Neuron (in vitro differentiated cells): Measurements from ENCODE around the gene SHB.

Experiments
- H2AFZ ChIP-seq: one replicate; pipeline ENCODE4 v1.6.1; 2013; ENCODE audit warnings: low read depth, mild to moderate bottlenecking, inconsistent platforms, low read length, moderate library complexity
- H3K27me3 ChIP-seq: one replicate; pipeline ENCODE4 v1.6.1; 2013; ENCODE audit warnings: low read length; ENCODE audit not compliant: insufficient read depth
- H3K36me3 ChIP-seq: one replicate; pipeline ENCODE4 v1.6.1; 2013; ENCODE audit warnings: low read length; ENCODE audit not compliant: insufficient read depth
- H3K4me1 ChIP-seq: one replicate; pipeline ENCODE4 v1.6.1; 2013; ENCODE audit warnings: low read length; ENCODE audit not compliant: insufficient read depth
- H3K4me3 ChIP-seq: 2 replicates; pipeline ENCODE4 v1.5.1; 2013; ENCODE audit warnings: mild to moderate bottlenecking, low read length, moderate library complexity
- H3K9me3 ChIP-seq: one replicate; pipeline ENCODE4 v1.6.1; 2013; ENCODE audit warnings: low read length

SHB gene

DNA sequence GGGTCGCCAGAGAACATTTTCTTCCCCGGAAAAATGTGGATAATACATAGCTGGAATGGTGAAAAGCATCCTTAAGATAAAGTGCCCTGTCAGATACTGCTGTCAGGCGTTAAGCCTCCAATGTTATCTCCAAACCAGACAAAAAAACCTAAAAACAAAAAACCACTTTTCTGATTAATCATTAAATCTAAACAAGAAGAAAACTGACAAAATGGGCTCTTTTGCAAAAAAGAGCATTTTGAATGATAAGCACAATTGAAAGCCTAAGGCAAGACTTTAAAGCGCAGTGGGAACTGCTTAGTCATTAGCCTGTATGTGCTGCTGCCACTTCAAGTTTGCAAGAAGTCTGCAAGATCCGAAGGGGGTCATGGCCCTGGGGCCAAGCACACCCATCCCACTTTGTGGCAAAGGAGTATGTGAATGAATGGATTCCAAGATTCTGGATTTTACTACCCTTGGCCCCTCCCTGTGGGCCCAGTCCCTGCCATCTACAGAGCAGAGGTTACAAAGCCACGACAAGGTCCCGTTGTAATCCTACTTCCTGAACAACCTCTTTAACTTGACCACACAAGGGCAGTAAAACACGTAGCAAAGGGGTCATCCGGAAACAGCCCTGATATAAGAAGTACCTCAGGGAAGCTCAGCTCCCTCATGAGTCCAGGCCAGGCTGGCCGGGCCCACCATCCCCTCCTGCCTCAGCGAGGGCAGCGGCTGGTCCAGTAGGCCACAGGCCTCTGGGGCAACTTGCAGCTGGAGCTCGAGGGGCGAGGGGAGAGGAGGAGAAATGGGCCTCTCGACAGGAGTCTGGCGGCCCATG is 29.7 kb downstream of the SHB start:
- Histone ChIP-seq H3K27me3 (no peaks in the 10 kb centered on the region), H3K9me3 (no peaks in the 10 kb centered on the region)

GRCh38 chr9:38038307-38039089 is 30.5 kb downstream of the SHB start:
- H3K4me1 ChIP-seq, result peaks cover 15% of the 10 kb centered on the region
- H3K27me3 ChIP-seq, result no peaks in the 10 kb centered on the region
- H3K9me3 ChIP-seq, result no peaks in the 10 kb centered on the region
- H3K36me3 ChIP-seq, result no peaks in the 10 kb centered on the region
- no peak overlapping the region for H2AFZ ChIP-seq
- H3K4me3 ChIP-seq, result no peak overlapping the region

More for the DNA sequence above, 29.7 kb downstream of the SHB start:
- H3K36me3 ChIP-seq, result no peaks in the 10 kb centered on the region
- H3K4me1 ChIP-seq, result peaks cover 15% of the 10 kb centered on the region
- no peak overlapping the region for H3K4me3 ChIP-seq
- no peak overlapping the region for H2AFZ ChIP-seq

DNA sequence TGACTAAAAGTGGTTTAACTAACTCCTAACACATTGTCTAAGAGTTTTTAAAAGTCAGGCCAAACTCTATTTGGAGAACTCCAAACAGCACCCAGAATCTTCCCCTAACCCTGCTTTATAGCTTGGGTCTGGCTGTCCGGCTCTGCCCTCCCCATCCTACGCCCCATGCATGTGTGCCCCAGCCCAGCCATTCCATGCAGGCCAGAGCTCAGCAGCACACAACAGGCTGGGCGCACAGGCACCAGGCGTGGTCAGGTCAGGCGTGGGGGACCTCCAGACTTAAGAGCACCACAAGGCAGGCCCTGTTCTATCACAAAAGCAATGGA is 31.1 kb downstream of the SHB start:
- no peak overlapping the region for H2AFZ ChIP-seq
- H3K9me3 ChIP-seq, result no peaks in the 10 kb centered on the region
- no peaks in the 10 kb centered on the region for H3K36me3 ChIP-seq
- H3K27me3 ChIP-seq, result no peaks in the 10 kb centered on the region
- H3K4me1 ChIP-seq, result peaks cover 15% of the 10 kb centered on the region
- no peak overlapping the region for H3K4me3 ChIP-seq

GRCh38 chr9:38036359-38037084 is 32.5 kb downstream of the SHB start:
- Histone ChIP-seq H3K36me3 (no peaks in the 10 kb centered on the region), H2AFZ (no peak overlapping the region), H3K4me3 (no peak overlapping the region), H3K4me1 (peaks cover 15% of the 10 kb centered on the region), H3K9me3 (no peaks in the 10 kb centered on the region), H3K27me3 (no peaks in the 10 kb centered on the region)

DNA sequence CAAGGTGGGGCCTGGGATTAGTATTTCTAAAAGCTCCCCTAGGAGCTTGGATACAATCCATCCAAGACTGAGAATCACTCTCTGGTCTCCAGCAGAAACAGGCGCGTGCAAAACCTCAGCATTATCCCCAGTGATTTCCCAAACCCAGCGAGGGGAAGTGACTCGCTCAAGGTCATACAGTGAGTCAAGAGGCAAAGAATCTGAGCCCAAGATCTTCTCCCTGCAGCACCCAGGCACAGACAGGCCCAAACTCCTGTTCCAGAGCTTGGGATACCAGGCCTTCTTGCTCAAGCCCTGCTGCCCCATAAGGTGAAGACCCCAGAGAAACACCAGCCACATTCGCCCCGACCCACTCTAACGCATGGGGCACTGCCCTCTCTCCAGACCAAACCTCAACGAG is 33.2 kb downstream of the SHB start:
- Histone ChIP-seq H3K27me3 (no peaks in the 10 kb centered on the region), H2AFZ (no peak overlapping the region), H3K4me3 (no peak overlapping the region), H3K9me3 (no peaks in the 10 kb centered on the region), H3K4me1 (peaks cover 15% of the 10 kb centered on the region), H3K36me3 (no peaks in the 10 kb centered on the region)

- H2AFZ ChIP-seq, result no peak overlapping the region
- peaks cover 5% of the 10 kb centered on the region for H3K4me1 ChIP-seq
- no peaks in the 10 kb centered on the region for H3K9me3 ChIP-seq
- H3K36me3 ChIP-seq, result no peaks in the 10 kb centered on the region
- H3K27me3 ChIP-seq, result no peaks in the 10 kb centered on the region
- no peak overlapping the region for H3K4me3 ChIP-seq
Measured at GRCh38 chr9:38033941-38034340, 35.1 kb downstream of the SHB start.

GRCh38 chr9:38032266-38033110 is 36.5 kb downstream of the SHB start:
- Histone ChIP-seq H3K9me3 (no peaks in the 10 kb centered on the region), H2AFZ (no peak overlapping the region), H3K4me3 (no peak overlapping the region), H3K4me1 (no peaks in the 10 kb centered on the region), H3K27me3 (no peaks in the 10 kb centered on the region), H3K36me3 (no peaks in the 10 kb centered on the region)

DNA sequence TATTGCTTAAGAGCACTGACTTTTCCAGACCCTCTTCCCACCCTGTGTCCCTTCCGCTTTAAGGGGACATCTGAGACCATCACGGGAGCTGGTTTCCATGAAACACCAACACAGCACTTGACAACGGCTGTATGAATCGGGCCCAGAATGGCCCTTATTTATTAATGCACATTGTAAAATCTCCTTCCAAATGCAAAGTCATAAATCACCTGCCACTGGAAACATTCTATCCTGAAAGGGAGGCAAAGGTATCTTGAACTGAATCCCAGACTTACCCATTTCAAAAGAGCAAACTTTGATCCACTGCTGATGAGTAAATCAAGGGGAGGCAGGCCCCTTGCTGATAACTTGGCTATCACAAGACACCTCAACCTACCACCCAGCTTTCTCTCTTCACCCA is 37.4 kb downstream of the SHB start:
- Histone ChIP-seq H2AFZ (no peak overlapping the region), H3K4me1 (peaks cover 2% of the 10 kb centered on the region), H3K9me3 (no peaks in the 10 kb centered on the region), H3K36me3 (no peaks in the 10 kb centered on the region), H3K27me3 (no peaks in the 10 kb centered on the region), H3K4me3 (no peak overlapping the region)

- Histone ChIP-seq H3K4me3 (no peak overlapping the region), H3K4me1 (peaks cover 12% of the 10 kb centered on the region), H3K36me3 (no peaks in the 10 kb centered on the region), H3K27me3 (no peaks in the 10 kb centered on the region), H3K9me3 (no peaks in the 10 kb centered on the region), H2AFZ (no peak overlapping the region)
Measured at GRCh38 chr9:38030658-38031057, 38.4 kb downstream of the SHB start.

- no peak overlapping the region for H3K4me3 ChIP-seq
- no peak overlapping the region for H2AFZ ChIP-seq
- H3K4me1 ChIP-seq, result peaks cover 12% of the 10 kb centered on the region
- no peaks in the 10 kb centered on the region for H3K36me3 ChIP-seq
- no peaks in the 10 kb centered on the region for H3K27me3 ChIP-seq
- H3K9me3 ChIP-seq, result no peaks in the 10 kb centered on the region
Measured at GRCh38 chr9:38029915-38030638, 39.0 kb downstream of the SHB start.

- Histone ChIP-seq H3K36me3 (no peaks in the 10 kb centered on the region), H3K27me3 (no peaks in the 10 kb centered on the region), H3K9me3 (no peaks in the 10 kb centered on the region), H3K4me1 (peaks cover 33% of the 10 kb centered on the region), H3K4me3 (no peak overlapping the region), H2AFZ (no peak overlapping the region)
Measured at GRCh38 chr9:38027714-38028113, 41.3 kb downstream of the SHB start.

GRCh38 chr9:38026840-38027527 is 42.0 kb downstream of the SHB start:
- Histone ChIP-seq H3K4me3 (no peak overlapping the region), H3K36me3 (no peaks in the 10 kb centered on the region), H3K9me3 (no peaks in the 10 kb centered on the region), H2AFZ (no peak overlapping the region), H3K4me1 (peaks cover 40% of the 10 kb centered on the region), H3K27me3 (no peaks in the 10 kb centered on the region)
